Measurements from ENCODE around the gene CDC42EP5. TPM values are rescaled to one million over a fixed set of nuclear protein-coding genes. Genes with fewer than 3 reads are reported as not detected.
A peak's percentile ranks its signal among the peaks of the same experiment; 100 is the strongest.

The CDC42EP5 gene
- total and polyA plus RNA-seq, 10 of the 15 experiments (the other 5 are each of a cell fraction or from before 2014, with no cell fraction given): 0.42 to 1.8 (median 1.4) TPM; not detected in 6

DNA sequence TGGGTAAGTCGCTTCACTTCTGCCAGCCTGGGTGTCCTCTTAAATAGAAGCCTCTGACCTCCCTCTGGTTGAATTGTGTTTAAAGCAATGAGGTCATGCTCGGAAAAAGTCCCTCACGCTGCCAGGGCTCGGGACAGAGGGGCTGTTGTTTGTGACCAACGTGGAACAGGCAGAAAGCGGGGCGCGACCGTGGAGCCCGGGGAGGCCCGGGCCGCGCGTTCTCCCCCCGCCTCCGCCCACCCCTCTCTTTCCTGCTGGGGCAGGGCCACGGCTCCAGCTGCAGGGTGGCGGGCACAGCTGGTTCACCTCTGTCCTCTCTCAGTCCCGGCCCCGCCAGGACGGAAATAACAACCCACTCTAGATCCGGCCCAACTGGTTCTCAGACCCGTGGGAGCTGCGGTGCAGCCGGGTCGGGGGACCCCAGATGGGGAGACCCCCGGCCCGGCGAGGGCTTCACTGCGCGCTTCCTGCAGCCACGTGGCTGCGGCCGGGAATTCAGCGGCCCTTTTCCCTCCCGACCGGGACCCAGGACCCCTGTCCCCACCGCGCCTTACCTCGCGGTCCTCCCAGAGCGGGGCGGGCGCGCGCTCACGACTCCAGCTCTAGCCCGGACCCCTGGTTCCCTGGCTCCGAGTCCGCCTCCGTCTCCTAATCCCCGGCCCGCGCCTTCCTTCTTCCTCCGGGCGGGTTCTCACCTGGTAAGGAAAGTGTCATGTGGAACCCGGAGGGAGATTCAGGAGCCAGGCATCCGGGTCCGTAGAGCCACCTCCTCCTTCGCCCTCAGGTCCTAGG lies 1.9 kb downstream of the CDC42EP5 start (continued):
- TF ChIP-seq, protein P1, sequence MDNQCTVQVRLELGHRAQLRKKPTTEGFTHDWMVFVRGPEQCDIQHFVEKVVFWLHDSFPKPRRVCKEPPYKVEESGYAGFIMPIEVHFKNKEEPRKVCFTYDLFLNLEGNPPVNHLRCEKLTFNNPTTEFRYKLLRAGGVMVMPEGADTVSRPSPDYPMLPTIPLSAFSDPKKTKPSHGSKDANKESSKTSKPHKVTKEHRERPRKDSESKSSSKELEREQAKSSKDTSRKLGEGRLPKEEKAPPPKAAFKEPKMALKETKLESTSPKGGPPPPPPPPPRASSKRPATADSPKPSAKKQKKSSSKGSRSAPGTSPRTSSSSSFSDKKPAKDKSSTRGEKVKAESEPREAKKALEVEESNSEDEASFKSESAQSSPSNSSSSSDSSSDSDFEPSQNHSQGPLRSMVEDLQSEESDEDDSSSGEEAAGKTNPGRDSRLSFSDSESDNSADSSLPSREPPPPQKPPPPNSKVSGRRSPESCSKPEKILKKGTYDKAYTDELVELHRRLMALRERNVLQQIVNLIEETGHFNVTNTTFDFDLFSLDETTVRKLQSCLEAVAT (IDR thresholded peaks at IDR 0.05): no peak
- TF ChIP-seq FOS (IDR thresholded peaks at IDR 0.05; ENCODE audit: borderline replicate concordance, extremely low read depth, insufficient read length) (no peak), NFYA (IDR thresholded peaks at IDR 0.05; ENCODE audit: borderline replicate concordance, low read depth, low read length) (no peak), JUND (IDR thresholded peaks at IDR 0.05; ENCODE audit: low read depth, low read length) (no peak), NR2F1 (conservative IDR thresholded peaks at IDR 0.05) (peak; percentile 71; the same call in 1 of the 2 replicates), POLR2AphosphoS5 (IDR thresholded peaks at IDR 0.05; ENCODE audit: low read length) (0 out of 2 replicates have a peak, but pooled peaks have one; percentile 31), GATAD2B (conservative IDR thresholded peaks at IDR 0.05; ENCODE audit: low read depth) (peak; percentile 77), ZNF207 (IDR thresholded peaks at IDR 0.05; ENCODE audit: borderline replicate concordance) (no peak), GABPA (IDR thresholded peaks at IDR 0.05; ENCODE audit: low read depth) (no peak), ZSCAN29 (IDR thresholded peaks at IDR 0.05) (no peak), RAD51 (IDR thresholded peaks at IDR 0.05) (no peak), MEF2A (IDR thresholded peaks at IDR 0.05; ENCODE audit: insufficient read depth, low read depth, low read length) (no peak), ZNF384 (IDR thresholded peaks at IDR 0.05; ENCODE audit: borderline replicate concordance, low read depth, low read length) (no peak), EGR1 (IDR thresholded peaks at IDR 0.05; ENCODE audit: borderline replicate concordance in 1 of 2, low read depth in 2 of 2, low read length in 2 of 2) (no peak)
- TF ChIP-seq, protein P2, sequence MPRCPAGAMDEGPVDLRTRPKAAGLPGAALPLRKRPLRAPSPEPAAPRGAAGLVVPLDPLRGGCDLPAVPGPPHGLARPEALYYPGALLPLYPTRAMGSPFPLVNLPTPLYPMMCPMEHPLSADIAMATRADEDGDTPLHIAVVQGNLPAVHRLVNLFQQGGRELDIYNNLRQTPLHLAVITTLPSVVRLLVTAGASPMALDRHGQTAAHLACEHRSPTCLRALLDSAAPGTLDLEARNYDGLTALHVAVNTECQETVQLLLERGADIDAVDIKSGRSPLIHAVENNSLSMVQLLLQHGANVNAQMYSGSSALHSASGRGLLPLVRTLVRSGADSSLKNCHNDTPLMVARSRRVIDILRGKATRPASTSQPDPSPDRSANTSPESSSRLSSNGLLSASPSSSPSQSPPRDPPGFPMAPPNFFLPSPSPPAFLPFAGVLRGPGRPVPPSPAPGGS (IDR thresholded peaks at IDR 0.05; ENCODE audit: borderline replicate concordance, insufficient read depth, low read depth, low read length, poor library complexity, severe bottlenecking): no peak

All from GM12878 (cell line).